ENCODE data around the gene STOX1.
"Not testable (repeated sequence)": the region's sequence is repeated elsewhere in the genome, so short reads cannot be mapped to it uniquely, and the experiment has no call there.

Gene STOX1

DNA sequence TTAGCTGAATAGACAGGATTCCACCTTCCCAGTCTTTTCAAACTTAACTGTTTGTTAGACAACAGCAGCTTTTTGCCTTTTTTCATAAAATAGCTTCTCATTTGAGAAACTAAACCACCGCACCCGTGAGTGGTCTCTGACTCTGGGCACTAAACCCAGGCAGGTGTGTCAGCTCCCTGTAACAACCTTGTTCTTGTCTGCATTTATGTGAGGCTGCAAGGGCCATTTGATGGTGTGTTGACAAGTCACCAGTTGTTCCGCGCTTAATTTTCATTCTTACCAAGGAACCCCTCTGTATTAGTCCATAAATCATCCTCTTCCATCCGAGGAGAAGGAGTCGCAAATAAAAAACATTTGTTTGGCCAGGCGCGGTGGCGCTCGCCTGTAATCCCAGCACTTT, 1.5 kb downstream of the STOX1 start:
- DNase-seq (ENCODE audit: low spot score), result no peak

- no peak for DNase-seq (ENCODE audit: low spot score)
Measured at GRCh38 chr10:68829521-68829920, 2.2 kb downstream of the STOX1 start.

- no peak for DNase-seq (ENCODE audit: low spot score)
Measured at GRCh38 chr10:68829952-68830351, 2.6 kb downstream of the STOX1 start.

GRCh38 chr10:68831961-68832455, 4.7 kb downstream of the STOX1 start:
- no peak for DNase-seq (ENCODE audit: low spot score)

GRCh38 chr10:68832601-68833000, 5.3 kb downstream of the STOX1 start:
- DNase-seq (ENCODE audit: low spot score), result no peak

DNA sequence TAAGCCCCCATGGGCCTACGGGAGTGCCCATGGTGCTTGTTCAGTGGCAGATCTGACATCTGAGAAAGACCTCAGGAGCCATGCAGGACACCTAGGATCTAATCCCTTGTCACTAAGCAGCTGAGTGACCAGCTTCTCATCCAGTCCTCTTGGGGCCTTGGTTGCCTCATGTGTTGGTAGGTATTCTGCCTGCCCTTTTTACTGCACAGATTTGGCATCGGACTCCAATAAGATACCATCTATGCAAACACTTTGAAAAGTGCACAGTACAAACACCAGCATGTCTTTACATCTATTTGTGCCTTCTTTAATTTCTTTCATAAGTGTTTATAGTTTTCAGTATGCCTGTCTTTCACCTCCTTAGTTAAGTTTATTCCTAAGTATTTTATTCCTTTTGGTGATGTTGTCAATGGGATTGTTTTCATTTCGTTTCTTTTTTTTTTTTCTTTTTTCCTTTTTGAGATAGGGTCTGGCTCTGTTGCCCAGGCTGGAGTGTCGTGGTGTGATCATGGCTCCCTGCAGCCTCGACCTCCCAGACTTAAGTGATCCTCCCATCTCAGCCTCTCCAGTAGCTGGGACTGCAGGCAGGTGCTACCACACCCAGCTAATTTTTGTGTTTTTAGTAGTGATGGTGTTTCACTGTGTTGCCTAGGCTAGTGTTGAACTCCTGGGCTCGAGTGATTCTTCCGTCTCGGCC, 10.4 kb downstream of the STOX1 start:
- no peak for DNase-seq (ENCODE audit: low spot score)

DNA sequence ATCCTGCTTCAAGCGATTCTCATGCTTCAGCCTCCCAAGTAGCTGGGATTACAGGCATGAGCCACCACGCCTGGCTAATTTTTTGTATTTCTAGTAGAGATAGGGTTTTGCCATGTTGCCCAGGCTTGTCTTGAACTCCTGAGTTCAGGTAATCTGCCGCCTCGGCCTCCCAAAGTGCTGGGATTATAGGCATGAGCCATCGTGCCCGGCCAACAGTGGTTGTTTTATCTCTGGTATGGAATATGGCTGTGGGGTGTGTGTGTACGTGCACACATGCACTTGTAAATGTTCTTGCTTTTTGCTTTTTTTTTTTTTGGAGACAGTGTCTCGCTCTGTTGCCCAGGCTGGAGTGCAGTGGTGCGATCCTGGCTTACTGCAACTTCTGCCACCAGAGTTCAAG, 13.3 kb downstream of the STOX1 start:
- not testable (repeated sequence) for DNase-seq (ENCODE audit: low spot score)

DNA sequence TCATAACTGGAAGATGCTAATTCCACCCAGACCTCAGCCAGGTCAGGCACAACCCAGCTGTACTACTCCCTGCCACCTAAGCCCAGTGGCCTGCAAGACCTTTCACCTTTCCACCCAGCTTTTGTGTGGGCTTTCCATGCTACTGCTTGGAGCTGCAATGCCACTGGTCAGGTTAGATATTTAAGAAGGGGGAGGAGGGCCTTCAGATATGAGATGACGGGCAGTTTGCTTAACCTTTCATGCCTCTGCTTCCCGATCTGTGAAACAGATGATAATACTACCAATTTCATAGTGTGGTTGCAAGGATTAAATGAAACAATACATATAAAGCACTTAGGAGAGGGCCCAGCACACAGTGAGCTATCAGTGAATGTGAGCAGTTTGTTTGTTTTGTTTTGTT, 20.9 kb downstream of the STOX1 start:
- no peak for DNase-seq (ENCODE audit: low spot score)

DNA sequence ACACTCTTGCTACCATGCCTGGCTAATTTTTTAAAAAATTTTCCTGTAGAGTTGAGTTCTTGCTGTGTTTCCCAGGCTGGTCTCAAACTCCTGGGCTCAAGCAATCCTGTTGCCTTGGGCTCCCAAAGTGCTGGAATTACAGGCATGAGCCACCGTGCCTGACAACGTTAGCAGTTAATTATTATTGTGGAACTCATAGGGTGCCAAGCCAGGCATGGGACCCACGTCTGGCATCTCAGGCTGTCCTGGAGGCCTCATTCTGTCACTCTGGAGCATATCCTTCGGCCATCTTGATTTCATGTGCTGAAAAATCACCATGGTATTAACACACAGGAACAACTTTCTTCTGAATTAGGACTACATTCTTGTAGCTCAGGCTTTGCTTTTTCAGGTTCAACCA, 21.5 kb downstream of the STOX1 start:
- no peak for DNase-seq (ENCODE audit: low spot score)

DNA sequence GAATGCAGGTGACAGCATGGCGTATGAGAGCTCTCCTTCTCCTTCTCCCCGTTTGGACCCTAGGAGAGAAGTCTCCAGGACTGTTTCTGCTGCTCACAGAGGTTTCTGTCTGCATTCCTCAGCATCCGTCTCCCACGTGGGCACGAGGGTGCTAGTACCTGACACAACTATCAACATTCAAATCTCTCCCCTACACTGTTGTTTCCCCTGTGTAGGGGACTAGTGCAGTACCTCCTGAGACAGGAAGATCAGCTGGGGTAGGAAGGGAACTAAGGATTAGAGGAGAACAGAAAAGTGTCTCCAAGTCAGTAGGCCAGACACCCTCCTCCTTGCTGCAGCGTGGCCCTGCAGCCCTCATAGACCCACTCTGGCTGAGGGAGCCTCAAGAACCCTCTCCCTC, 29.0 kb downstream of the STOX1 start:
- no peak for DNase-seq (ENCODE audit: low spot score)

- DNase-seq (ENCODE audit: low spot score), result no peak
Measured at GRCh38 chr10:68857005-68857404, 29.7 kb downstream of the STOX1 start.

DNA sequence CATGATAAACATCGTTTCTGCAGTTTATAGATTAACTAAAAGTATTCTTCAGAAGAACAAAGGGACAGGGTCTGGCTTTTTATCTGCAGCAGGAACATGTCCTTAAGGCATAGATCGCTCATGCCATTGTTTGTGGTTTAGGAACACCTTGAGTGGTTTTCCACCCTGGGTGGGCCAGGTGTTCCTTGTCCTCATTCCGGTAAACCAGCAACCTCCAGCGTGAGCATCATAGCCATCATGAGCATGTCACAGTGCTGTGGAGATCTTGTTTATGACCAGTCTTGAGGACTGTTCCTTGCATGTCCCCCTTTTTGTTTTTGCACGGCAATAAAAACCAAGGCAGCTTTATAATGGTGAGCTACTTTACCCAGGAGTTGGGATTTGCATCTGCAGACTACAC, 33.9 kb downstream of the STOX1 start:
- no peak for DNase-seq (ENCODE audit: low spot score)

GRCh38 chr10:68864611-68865010, 37.3 kb downstream of the STOX1 start:
- DNase-seq (ENCODE audit: low spot score), result no peak

DNA sequence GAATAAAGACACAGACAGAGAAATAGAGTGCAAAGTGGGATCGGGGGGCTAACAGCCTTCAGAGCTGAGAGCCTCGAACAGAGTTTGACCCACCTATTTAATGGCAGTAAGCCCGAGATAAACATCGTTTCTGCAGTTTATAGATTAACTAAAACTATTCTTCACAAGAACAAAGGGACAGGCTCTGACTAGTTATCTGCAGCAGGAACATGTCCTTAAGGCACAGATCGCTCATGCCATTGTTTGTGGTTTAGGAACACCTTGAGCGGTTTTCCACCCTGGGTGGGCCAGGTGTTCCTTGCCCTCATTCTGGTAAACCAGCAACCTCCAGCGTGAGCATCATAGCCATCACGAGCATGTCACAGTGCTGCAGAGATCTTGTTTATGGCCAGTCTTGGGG, 40.8 kb downstream of the STOX1 start:
- DNase-seq (ENCODE audit: low spot score), result not testable (repeated sequence)

- DNase-seq (ENCODE audit: low spot score), result no peak
Measured at GRCh38 chr10:68869623-68870022, 42.3 kb downstream of the STOX1 start.

DNA sequence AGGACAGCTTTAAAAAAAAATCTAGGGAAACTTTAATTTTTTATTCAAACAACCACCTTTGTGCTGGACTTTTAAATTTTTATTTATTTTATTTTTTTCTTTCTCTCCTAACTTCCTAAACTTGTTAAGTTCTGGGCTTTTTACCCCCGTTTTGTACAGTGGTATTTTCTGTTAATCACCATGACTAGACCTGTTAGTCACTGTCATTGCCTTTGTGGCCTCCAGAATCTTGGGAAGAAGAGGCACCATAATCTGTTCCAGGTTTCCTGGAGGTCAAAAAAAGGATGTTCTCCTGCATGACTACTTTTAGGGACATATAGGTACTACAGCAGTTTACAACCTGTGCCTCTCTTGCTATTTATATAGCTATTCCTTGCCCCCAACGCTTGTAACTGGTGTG, 42.7 kb downstream of the STOX1 start:
- no peak for DNase-seq (ENCODE audit: low spot score)

GRCh38 chr10:68870545-68871104, 43.3 kb downstream of the STOX1 start:
- no peak for DNase-seq (ENCODE audit: low spot score)

- no peak for DNase-seq (ENCODE audit: low spot score)
Measured at GRCh38 chr10:68871105-68871711, 43.9 kb downstream of the STOX1 start.

- DNase-seq (ENCODE audit: low spot score), result no peak
Measured at GRCh38 chr10:68871731-68872342, 44.5 kb downstream of the STOX1 start.

DNA sequence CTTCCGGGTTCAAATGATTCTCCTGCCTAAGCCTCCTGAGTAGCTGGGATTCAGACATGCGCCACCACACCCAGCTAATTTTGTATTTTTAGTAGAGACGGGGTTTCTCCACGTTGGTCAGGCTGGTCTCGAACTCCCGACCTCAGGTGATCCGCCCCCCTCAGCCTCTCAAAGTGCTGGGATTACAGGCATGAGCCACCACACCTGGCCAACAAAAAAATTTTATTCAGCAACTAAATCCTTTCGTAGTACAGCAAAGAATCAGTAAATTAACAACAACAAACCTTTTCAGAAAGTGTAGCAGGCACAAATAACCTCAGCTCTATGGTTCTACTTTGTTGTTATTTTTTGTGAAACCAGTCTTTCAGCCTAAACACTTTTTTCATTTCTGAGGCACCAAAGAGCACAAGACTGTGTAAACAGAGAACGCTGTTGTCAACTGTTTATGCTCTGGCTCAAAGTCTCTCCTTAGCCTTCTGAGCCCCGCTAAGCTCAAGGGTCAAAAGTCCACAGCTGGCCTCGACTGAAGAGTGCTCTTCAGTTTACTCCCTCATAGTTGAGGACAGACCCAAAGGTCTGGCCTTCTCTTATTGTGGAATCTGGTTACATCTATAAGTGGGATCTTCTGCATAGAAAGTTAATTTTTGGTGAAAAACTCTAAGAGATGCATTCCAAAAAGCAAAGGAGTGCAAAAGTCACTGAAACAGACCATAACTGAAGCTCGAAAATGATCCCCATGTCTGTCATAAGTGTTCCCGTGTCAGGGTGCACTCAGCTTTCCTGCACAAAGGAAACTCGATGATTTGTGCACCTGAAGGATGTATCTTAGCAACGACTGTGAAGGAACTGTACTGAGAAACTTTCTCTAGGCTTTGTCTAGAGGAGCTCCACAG, 49.2 kb downstream of the STOX1 start:
- DNase-seq (ENCODE audit: low spot score), result no peak

DNA sequence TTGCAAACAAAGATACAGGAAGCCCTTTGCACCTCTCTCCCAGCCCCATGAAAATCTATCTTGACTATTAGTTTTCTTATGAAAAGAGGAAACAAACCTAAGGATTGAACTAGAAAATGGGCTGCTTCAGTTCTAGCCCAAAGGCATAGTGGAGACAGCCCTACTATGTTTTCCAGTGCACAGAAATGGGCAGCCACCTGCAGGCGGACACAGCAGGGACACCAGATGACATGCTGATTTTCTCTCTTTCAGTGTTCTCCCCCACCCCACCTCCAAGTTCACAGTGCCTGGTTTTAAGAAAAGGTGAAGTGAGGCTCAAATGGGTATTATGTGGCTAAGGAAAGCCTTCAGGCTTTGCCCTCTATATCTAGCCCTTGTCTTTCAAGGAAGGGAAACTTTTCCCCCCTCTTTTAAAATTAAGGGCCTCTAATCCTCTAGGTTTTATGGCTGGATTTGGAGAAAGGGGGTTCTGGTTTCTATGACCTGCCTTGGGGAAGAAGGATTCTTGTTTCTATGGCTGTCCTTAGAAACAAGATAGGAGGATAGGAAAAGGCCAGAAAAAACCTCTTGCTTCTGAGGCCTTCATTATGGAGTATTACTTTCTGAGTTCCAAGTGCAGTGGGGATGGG, 50.3 kb downstream of the STOX1 start:
- DNase-seq (ENCODE audit: low spot score), result no peak

DNA sequence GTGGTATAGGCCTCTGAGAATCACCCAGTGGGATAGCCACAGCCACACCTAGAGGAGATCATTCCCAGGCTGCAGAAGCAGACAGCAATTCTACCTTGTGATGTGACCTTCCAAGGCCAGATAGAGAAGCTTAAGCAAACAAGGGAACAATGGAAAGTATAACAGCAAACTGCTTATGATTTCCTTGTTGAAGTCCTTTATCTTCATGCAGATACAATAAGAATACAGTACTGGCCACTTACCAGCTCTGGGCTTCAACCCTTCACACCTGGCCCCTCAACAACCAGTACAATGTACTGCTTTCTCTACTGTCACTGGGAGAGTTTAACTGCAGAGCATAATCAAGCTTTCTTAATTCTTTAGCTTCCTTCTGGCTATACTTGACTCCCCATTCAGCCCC, 51.2 kb downstream of the STOX1 start:
- DNase-seq (ENCODE audit: low spot score), result no peak

Measured in hematopoietic multipotent progenitor cell treated with erythropoietin and hydrocortisone succinate and interleukin-3 and kit ligand, for 17 days (in vitro differentiated cells).